ENCODE results near the gene GRB2. TPM values are rescaled to one million over a fixed set of nuclear protein-coding genes. Genes with fewer than 3 reads are reported as not detected.
A peak's percentile ranks its signal among the peaks of the same experiment; 100 is the strongest.

The GRB2 gene
- total RNA-seq, 1 experiment from 2014 or later, result 92.6 TPM

GRCh38 chr17:75316253-75316652 lies 89.2 kb downstream of the GRB2 start:
- H3K27me3 Mint-ChIP-seq (ENCODE audit: low read depth), result no peaks in the 10 kb centered on the region
- ChIA-PET CTCF (interaction anchor here (0.7 to 1.5 kb wide), 7 partner anchors 17 to 437 kb away, joined by 3 to 7 read pairs (median 3); partner anchors contain the start of gene SLC25A19), POLR2A (no interaction called here)
- H3K4me1 Mint-ChIP-seq, result peaks cover 12% of the 10 kb centered on the region
- TF ChIP-seq USF1 (CRISPR knock-in tag; IDR thresholded peaks at IDR 0.05), result no peak
- no peak for TF ChIP-seq ZNF423 (CRISPR knock-in tag; IDR thresholded peaks at IDR 0.05)
- TF ChIP-seq ZNF263 (CRISPR knock-in tag; IDR thresholded peaks at IDR 0.05; ENCODE audit: low read depth), result no peak
- H3K4me3 Mint-ChIP-seq, result no peak overlapping the region
- H3K9me3 Mint-ChIP-seq, result no peaks in the 10 kb centered on the region
- ATAC-seq (no peak), DNase-seq (ENCODE audit: low spot score) (no peak)
- H3K27ac Mint-ChIP-seq, result no peak overlapping the region
- H3K36me3 Mint-ChIP-seq, result peaks cover 14% of the 10 kb centered on the region

GRCh38 chr17:75315541-75316243 lies 89.8 kb downstream of the GRB2 start:
- ATAC-seq (no peak), DNase-seq (ENCODE audit: low spot score) (no peak)
- no peak overlapping the region for H3K4me3 Mint-ChIP-seq
- no peak for TF ChIP-seq PREB (CRISPR knock-in tag; IDR thresholded peaks at IDR 0.05; ENCODE audit: borderline replicate concordance)
- no peak for TF ChIP-seq RELA (CRISPR knock-in tag; IDR thresholded peaks at IDR 0.05; ENCODE audit: borderline replicate concordance)
- TF ChIP-seq PRRX2 (CRISPR knock-in tag; IDR thresholded peaks at IDR 0.05), result no peak
- TF ChIP-seq ATF3 (CRISPR knock-in tag; conservative IDR thresholded peaks at IDR 0.05), result no peak
- TF ChIP-seq ATF2 (CRISPR knock-in tag; IDR thresholded peaks at IDR 0.05; ENCODE audit: borderline replicate concordance, low read depth), result no peak
- no peak for TF ChIP-seq RORB (CRISPR knock-in tag; IDR thresholded peaks at IDR 0.05)
- TF ChIP-seq AR (CRISPR knock-in tag; IDR thresholded peaks at IDR 0.05), result no peak
- no peaks in the 10 kb centered on the region for H3K27me3 Mint-ChIP-seq (ENCODE audit: low read depth)
- POLR2A ChIA-PET, result no interaction called here
- CTCF ChIA-PET, result interaction anchor here (0.7 to 1.5 kb wide), 6 partner anchors 17 to 438 kb away, joined by 3 to 7 read pairs (median 3); partner anchors contain the start of gene SLC25A19
- H3K4me1 Mint-ChIP-seq, result peaks cover 12% of the 10 kb centered on the region
- H3K9me3 Mint-ChIP-seq, result no peaks in the 10 kb centered on the region
- peaks cover 10% of the 10 kb centered on the region for H3K36me3 Mint-ChIP-seq
- H3K27ac Mint-ChIP-seq, result no peak overlapping the region; the same call in 1 of the 2 replicates

- no peaks in the 10 kb centered on the region for H3K9me3 Mint-ChIP-seq
- H3K36me3 Mint-ChIP-seq, result no peaks in the 10 kb centered on the region
- peak overlapping the region; percentile 36; the same call in 1 of the 2 replicates for H3K27ac Mint-ChIP-seq
- ChIA-PET POLR2A (no interaction called here), CTCF (interaction anchor here (0.6 to 1.1 kb wide), 5 partner anchors 9 to 210 kb away, joined by 3 to 5 read pairs (median 3); partner anchors contain the start of genes MIF4GD and SLC25A19)
- TF ChIP-seq ARID4B (CRISPR knock-in tag; IDR thresholded peaks at IDR 0.05; ENCODE audit: borderline replicate concordance) (no peak), GABPB1 (CRISPR knock-in tag; IDR thresholded peaks at IDR 0.05) (peak; percentile 63)
- DNase-seq (ENCODE audit: low spot score), result no peak
- no peak for ATAC-seq
- H3K27me3 Mint-ChIP-seq (ENCODE audit: low read depth), result no peaks in the 10 kb centered on the region
- no peak overlapping the region for H3K4me3 Mint-ChIP-seq
- peaks cover 16% of the 10 kb centered on the region for H3K4me1 Mint-ChIP-seq
These were observed 91.4 kb downstream of the GRB2 start for GRCh38 chr17:75313941-75314551.
